ENCODE results near the gene UBA6.

DNA sequence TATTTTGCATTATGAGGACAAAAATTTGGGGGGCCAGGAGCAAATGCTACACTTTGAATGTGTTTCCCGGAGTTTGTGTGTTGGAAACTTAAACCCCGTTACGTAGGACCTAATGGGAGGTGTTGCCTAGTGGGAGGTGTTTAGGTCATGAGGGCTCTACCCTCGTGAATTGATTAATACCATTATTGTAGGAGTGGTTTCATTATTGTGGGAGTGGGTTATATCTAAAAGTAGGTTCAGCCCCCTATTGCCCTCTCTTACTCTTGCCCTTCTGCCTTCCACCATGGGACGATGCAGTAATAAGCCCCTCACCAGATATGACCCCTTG lies 15.5 kb downstream of the UBA6 start:
- TF ChIP-seq POLR2AphosphoS5 (IDR thresholded peaks at IDR 0.05; ENCODE audit: low read depth, low read length) (no peak), TAF1 (IDR thresholded peaks at IDR 0.05; ENCODE audit: borderline replicate concordance, insufficient read depth, low read length) (no peak), SIN3A (IDR thresholded peaks at IDR 0.05; ENCODE audit: borderline replicate concordance, insufficient read depth, low read length) (no peak)
- TF ChIP-seq, protein P1, sequence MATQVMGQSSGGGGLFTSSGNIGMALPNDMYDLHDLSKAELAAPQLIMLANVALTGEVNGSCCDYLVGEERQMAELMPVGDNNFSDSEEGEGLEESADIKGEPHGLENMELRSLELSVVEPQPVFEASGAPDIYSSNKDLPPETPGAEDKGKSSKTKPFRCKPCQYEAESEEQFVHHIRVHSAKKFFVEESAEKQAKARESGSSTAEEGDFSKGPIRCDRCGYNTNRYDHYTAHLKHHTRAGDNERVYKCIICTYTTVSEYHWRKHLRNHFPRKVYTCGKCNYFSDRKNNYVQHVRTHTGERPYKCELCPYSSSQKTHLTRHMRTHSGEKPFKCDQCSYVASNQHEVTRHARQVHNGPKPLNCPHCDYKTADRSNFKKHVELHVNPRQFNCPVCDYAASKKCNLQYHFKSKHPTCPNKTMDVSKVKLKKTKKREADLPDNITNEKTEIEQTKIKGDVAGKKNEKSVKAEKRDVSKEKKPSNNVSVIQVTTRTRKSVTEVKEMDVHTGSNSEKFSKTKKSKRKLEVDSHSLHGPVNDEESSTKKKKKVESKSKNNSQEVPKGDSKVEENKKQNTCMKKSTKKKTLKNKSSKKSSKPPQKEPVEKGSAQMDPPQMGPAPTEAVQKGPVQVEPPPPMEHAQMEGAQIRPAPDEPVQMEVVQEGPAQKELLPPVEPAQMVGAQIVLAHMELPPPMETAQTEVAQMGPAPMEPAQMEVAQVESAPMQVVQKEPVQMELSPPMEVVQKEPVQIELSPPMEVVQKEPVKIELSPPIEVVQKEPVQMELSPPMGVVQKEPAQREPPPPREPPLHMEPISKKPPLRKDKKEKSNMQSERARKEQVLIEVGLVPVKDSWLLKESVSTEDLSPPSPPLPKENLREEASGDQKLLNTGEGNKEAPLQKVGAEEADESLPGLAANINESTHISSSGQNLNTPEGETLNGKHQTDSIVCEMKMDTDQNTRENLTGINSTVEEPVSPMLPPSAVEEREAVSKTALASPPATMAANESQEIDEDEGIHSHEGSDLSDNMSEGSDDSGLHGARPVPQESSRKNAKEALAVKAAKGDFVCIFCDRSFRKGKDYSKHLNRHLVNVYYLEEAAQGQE (IDR thresholded peaks at IDR 0.05; ENCODE audit: insufficient read depth in 1 of 2, low read depth in 2 of 2, low read length in 2 of 2), result no peak
